Anterior cingulate cortex (tissue), 58 donors: ENCODE results near the gene DUSP6.

ENCODE experiments used
- DNase-seq, 58 donors: peaks; one replicate each; lab custom pipeline; 2025; lab: John Stamatoyannopoulos, UW

The DUSP6 gene

DNA sequence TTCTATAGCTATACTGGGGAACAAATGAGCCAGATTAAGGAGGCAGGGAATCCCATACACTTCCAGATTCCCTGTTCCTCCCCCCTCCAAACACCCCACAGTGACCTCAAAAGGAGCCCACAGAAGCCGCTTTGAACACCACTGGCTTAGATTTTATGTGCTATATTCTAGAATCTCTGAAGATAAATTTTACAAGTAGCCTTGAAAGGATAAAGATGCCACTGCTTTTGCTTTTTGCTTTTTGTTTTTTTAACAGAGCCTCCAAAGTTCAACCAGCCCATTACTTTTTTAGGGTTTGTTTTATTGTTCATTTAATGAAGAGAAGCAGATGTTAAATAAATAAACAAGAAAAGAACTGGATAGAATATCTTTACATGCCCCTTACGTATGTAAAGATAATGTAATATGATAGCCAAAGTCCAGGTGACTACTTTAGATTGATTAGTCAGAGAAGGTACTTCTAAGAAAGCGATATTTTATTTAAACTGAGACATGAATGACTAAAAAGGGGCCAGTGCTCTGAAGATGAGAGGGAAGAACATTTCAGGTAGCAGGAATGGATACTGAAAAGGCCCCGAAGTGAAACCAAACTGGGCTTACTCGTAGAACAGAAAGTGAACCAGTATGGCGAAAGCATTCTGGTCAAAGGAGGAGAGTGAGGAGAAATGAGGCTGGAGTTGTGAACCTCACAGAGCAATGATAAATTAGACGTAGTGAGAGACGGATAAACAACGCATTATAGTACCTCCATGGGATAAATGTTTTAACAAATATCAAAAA lies 44.6 kb downstream of the DUSP6 start:
- no peak for DNase-seq

DNA sequence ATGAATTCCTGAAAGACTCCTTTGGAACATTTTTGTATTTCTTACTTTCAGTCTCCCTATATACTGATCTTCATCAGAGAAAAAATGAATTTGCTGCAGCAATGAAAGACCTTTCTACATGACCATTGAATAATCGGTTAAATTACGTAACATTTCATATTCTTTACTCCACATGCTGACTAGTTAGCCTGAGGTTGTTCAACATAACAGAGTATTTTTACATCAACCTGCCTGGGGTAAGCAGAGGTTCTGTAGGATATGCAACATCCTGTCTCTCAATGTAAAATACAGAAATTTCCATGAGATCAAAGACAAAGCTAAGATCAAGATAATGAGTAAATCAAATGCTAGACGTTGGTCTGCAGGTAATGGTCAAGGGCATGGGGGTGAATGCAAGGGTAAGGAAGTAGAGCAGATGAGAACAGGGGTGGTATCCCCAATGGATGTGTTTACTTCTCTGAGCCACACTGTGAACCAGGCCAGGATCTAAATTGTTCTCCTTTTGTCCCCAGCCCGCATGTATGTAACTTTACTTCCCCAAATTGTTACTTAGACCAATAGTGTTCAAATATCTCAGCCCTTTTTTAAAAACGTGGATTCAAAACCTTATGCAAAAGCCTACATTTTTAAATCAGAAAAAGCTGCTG lies 45.4 kb downstream of the DUSP6 start:
- no peak for DNase-seq

- DNase-seq: no peak
These were observed 46.9 kb downstream of the DUSP6 start for GRCh38 chr12:89305373-89305772.

GRCh38 chr12:89299931-89300330 lies 52.4 kb downstream of the DUSP6 start:
- no peak for DNase-seq

DNA sequence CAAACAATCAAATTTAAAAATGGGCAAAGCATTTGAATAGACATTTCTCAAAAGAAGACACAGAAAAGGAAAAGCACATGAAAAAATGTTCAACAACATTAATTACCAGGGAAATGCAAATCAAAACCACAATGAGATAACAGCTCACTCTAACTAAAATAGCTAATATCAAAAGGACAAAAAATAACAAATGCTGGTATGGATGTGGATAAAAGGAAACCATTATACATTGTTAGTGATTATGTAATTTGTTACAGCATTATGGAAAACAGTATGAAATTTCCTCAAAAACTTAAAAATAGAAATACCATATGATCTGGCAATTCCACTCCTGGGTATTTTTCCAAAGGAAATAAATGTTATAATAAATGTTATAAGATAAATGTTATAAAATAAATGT lies 52.9 kb downstream of the DUSP6 start:
- no peak for DNase-seq
